ENCODE measurements around the gene BTBD1. TPM values are rescaled to one million over a fixed set of nuclear protein-coding genes. Genes with fewer than 3 reads are reported as not detected.

BTBD1 gene
- polyA plus RNA-seq, 1 of the 3 experiments (the other 2 are of a cell fraction) = 34.4 TPM

GRCh38 chr15:83082730-83083386 is 15.8 kb upstream of the BTBD1 start:
- WGBS (ENCODE audit: low lambda C conversion rate) = 23% methylated on average over 5 of the region's 5 CpGs
- H3K4me3 ChIP-seq (ENCODE audit: low read depth in 2 of 2, low read length in 1 of 2) = no peak overlapping the region
- no peaks in the 10 kb centered on the region for H4K20me1 ChIP-seq (ENCODE audit: insufficient read depth)
- no peak overlapping the region for H3K27ac ChIP-seq (ENCODE audit: low read depth in 2 of 2, low read length in 1 of 2)
- POLR2A ChIA-PET = no interaction called here
- no peaks in the 10 kb centered on the region for H3K36me3 ChIP-seq (replicated peaks in 1 of 2; ENCODE audit: control insufficient read depth in 1 of 2, insufficient read depth in 2 of 2, low read length in 1 of 2)
- H3K4me2 ChIP-seq = no peak overlapping the region
- H3K9me2 ChIP-seq = no peaks in the 10 kb centered on the region
- peaks cover 19% of the 10 kb centered on the region; the same call in 1 of the 2 replicates for H3K27me3 ChIP-seq (ENCODE audit: insufficient read depth)
- no peak for DNase-seq
- H3K4me1 ChIP-seq (ENCODE audit: control insufficient read depth in 1 of 2, insufficient read depth in 2 of 2, low read depth in 1 of 2, low read length in 1 of 2) = no peaks in the 10 kb centered on the region
- no peaks in the 10 kb centered on the region for H3F3A ChIP-seq (replicated peaks; ENCODE audit: insufficient read depth)
- no peak for TF ChIP-seq CHD2 (IDR thresholded peaks at IDR 0.05; ENCODE audit: low read length, partially characterized antibody)
- TF ChIP-seq NRF1 (IDR thresholded peaks at IDR 0.05; ENCODE audit: low read depth, low read length) = no peak
- TF ChIP-seq TCF12 (IDR thresholded peaks at IDR 0.05) = no peak
- no peak for TF ChIP-seq RAD21 (IDR thresholded peaks at IDR 0.05; ENCODE audit: low read length)
- no peak for TF ChIP-seq ELF1 (IDR thresholded peaks at IDR 0.05)
- TF ChIP-seq GABPA (IDR thresholded peaks at IDR 0.05; ENCODE audit: low read depth) = no peak
- no peak for TF ChIP-seq USF1 (IDR thresholded peaks at IDR 0.05; ENCODE audit: borderline replicate concordance, low read depth)
- TF ChIP-seq FOXM1 (IDR thresholded peaks at IDR 0.05; ENCODE audit: low read depth) = no peak
- no peak for TF ChIP-seq MAX (IDR thresholded peaks at IDR 0.05; ENCODE audit: low read depth)
- no peak for TF ChIP-seq RCOR1 (IDR thresholded peaks at IDR 0.05; ENCODE audit: low read length)
- no peak for TF ChIP-seq JUND (IDR thresholded peaks at IDR 0.05)
- TF ChIP-seq, protein P1, sequence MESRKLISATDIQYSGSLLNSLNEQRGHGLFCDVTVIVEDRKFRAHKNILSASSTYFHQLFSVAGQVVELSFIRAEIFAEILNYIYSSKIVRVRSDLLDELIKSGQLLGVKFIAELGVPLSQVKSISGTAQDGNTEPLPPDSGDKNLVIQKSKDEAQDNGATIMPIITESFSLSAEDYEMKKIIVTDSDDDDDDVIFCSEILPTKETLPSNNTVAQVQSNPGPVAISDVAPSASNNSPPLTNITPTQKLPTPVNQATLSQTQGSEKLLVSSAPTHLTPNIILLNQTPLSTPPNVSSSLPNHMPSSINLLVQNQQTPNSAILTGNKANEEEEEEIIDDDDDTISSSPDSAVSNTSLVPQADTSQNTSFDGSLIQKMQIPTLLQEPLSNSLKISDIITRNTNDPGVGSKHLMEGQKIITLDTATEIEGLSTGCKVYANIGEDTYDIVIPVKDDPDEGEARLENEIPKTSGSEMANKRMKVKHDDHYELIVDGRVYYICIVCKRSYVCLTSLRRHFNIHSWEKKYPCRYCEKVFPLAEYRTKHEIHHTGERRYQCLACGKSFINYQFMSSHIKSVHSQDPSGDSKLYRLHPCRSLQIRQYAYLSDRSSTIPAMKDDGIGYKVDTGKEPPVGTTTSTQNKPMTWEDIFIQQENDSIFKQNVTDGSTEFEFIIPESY (IDR thresholded peaks at IDR 0.05; ENCODE audit: borderline replicate concordance, low read depth) = no peak
- TF ChIP-seq SMC3 (IDR thresholded peaks at IDR 0.05; ENCODE audit: low read depth, low read length) = no peak
- no peak for TF ChIP-seq MEF2A (IDR thresholded peaks at IDR 0.05; ENCODE audit: borderline replicate concordance, low read depth)
- no peak for TF ChIP-seq IRF3 (IDR thresholded peaks at IDR 0.05; ENCODE audit: low read depth, low read length)
- no peak for TF ChIP-seq NFIC (IDR thresholded peaks at IDR 0.05; ENCODE audit: borderline replicate concordance)
- no peak for TF ChIP-seq MXI1 (IDR thresholded peaks at IDR 0.05; ENCODE audit: low read depth, low read length)
- CTCF ChIA-PET = no interaction called here
- no peak overlapping the region for H2AFZ ChIP-seq (ENCODE audit: low read depth)
- no peaks in the 10 kb centered on the region for H3K79me2 ChIP-seq (ENCODE audit: insufficient read depth)
- no peak overlapping the region for H3K9ac ChIP-seq
- H3K9me3 ChIP-seq = no peaks in the 10 kb centered on the region
